Measurements from ENCODE around the gene LPAR1.

The LPAR1 gene

GRCh38 chr9:111001526-111001925, 36.7 kb downstream of the LPAR1 start:
- no peak for DNase-seq (ENCODE audit: low read depth in 2 of 2)

- no peak for DNase-seq (ENCODE audit: low read depth in 2 of 2)
Observed at GRCh38 chr9:111000202-111000601, 38.1 kb downstream of the LPAR1 start.

- DNase-seq (ENCODE audit: low read depth in 2 of 2): no peak
Observed at GRCh38 chr9:110999379-110999778, 38.9 kb downstream of the LPAR1 start.

GRCh38 chr9:110997847-110998246, 40.4 kb downstream of the LPAR1 start:
- DNase-seq (ENCODE audit: low read depth in 2 of 2): no peak

- no peak for DNase-seq (ENCODE audit: low read depth in 2 of 2)
Observed at GRCh38 chr9:110996436-110997220, 41.6 kb downstream of the LPAR1 start.

GRCh38 chr9:110995420-110996340, 42.6 kb downstream of the LPAR1 start:
- no peak for DNase-seq (ENCODE audit: low read depth in 2 of 2)

- DNase-seq (ENCODE audit: low read depth in 2 of 2): no peak
Observed at GRCh38 chr9:110994771-110995241, 43.5 kb downstream of the LPAR1 start.

GRCh38 chr9:110990481-110990880, 47.8 kb downstream of the LPAR1 start:
- DNase-seq (ENCODE audit: low read depth in 2 of 2): no peak

GRCh38 chr9:110986529-110986928, 51.7 kb downstream of the LPAR1 start:
- DNase-seq (ENCODE audit: low read depth in 2 of 2): no peak

GRCh38 chr9:110984890-110985437, 53.3 kb downstream of the LPAR1 start:
- DNase-seq (ENCODE audit: low read depth in 2 of 2): no peak

GRCh38 chr9:110980261-110980660, 58.0 kb downstream of the LPAR1 start:
- DNase-seq (ENCODE audit: low read depth in 2 of 2): no peak

- no peak for DNase-seq (ENCODE audit: low read depth in 2 of 2)
Observed at GRCh38 chr9:110979636-110980035, 58.6 kb downstream of the LPAR1 start.

- DNase-seq (ENCODE audit: low read depth in 2 of 2): no peak
Observed at GRCh38 chr9:110978516-110978915, 59.8 kb downstream of the LPAR1 start.

- no peak for DNase-seq (ENCODE audit: low read depth in 2 of 2)
Observed at GRCh38 chr9:110977259-110977709, 61.0 kb downstream of the LPAR1 start.

- DNase-seq (ENCODE audit: low read depth in 2 of 2): no peak
Observed at GRCh38 chr9:110975969-110976368, 62.3 kb downstream of the LPAR1 start.

GRCh38 chr9:110975278-110975677, 63.0 kb downstream of the LPAR1 start:
- no peak for DNase-seq (ENCODE audit: low read depth in 2 of 2)

- no peak for DNase-seq (ENCODE audit: low read depth in 2 of 2)
Observed at GRCh38 chr9:110971705-110972104, 66.6 kb downstream of the LPAR1 start.

GRCh38 chr9:110971234-110971633, 67.0 kb downstream of the LPAR1 start:
- DNase-seq (ENCODE audit: low read depth in 2 of 2): no peak

- no peak for DNase-seq (ENCODE audit: low read depth in 2 of 2)
Observed at GRCh38 chr9:110969971-110970386, 68.3 kb downstream of the LPAR1 start.

- DNase-seq (ENCODE audit: low read depth in 2 of 2): no peak
Observed at GRCh38 chr9:110968096-110968495, 70.2 kb downstream of the LPAR1 start.

GRCh38 chr9:110967196-110967595, 71.1 kb downstream of the LPAR1 start:
- no peak for DNase-seq (ENCODE audit: low read depth in 2 of 2)

GRCh38 chr9:110960288-110960687, 78.0 kb downstream of the LPAR1 start:
- DNase-seq (ENCODE audit: low read depth in 2 of 2): no peak
